K562 (cell line): ENCODE data around the gene FMNL2. TPM values are rescaled to one million over a fixed set of nuclear protein-coding genes. Genes with fewer than 3 reads are reported as not detected.

Experiments
- ATF1 ChIP-seq, 2 experiments: fragments of 450-650 bp in 1 of 2; IDR thresholded peaks; 2 replicates each; pipeline ENCODE4 v1.6.1; 2016; ENCODE audit warnings: missing compliant biosample characterization in 1 of 2, missing genetic modification characterization in 1 of 2
- ATF7 ChIP-seq: fragments of 450-650 bp; IDR thresholded peaks from 2 replicates; pipeline ENCODE4 v1.7.1; 2014; ENCODE audit warnings: mild to moderate bottlenecking, moderate library complexity
- BHLHE40 ChIP-seq: IDR thresholded peaks from 2 replicates; pipeline ENCODE4 v1.6.1; 2011; ENCODE audit warnings: low read length, improper control_type of control experiment
- CXXC5 ChIP-seq: fragments of 250-450 bp; sonication (Bioruptor Pico); IDR thresholded peaks from 2 replicates; pipeline ENCODE4 v1.8.0; 2022; ENCODE audit warnings: inconsistent platforms, mild to moderate bottlenecking, moderate library complexity
- GTF2A2 ChIP-seq: IDR thresholded peaks from 2 replicates; pipeline ENCODE4 v1.6.1; 2016; ENCODE audit warnings: mild to moderate bottlenecking, missing genetic modification characterization, missing compliant biosample characterization
- MAFK ChIP-seq: IDR thresholded peaks from 2 replicates; pipeline ENCODE4 v1.6.1; 2011; ENCODE audit warnings: low read length, improper control_type of control experiment
- NFE2 ChIP-seq: IDR thresholded peaks from 2 replicates; pipeline ENCODE4 v1.6.1; 2014; ENCODE audit warnings: antibody characterized with exemption, low read depth
- NFE2L1 ChIP-seq: fragments of 450-650 bp; IDR thresholded peaks from 2 replicates; pipeline ENCODE4 v1.6.1; 2016; ENCODE audit warnings: missing genetic modification characterization, low read depth, mild to moderate bottlenecking, missing compliant biosample characterization, moderate library complexity, borderline replicate concordance
- NFRKB ChIP-seq: fragments of 450-650 bp; IDR thresholded peaks from 2 replicates; pipeline ENCODE4 v1.6.1; 2016; ENCODE audit warnings: low read depth
- REST ChIP-seq, 2 experiments: fragments of 450-650 bp; formaldehyde crosslinking in 1 of 2; IDR thresholded peaks; 2 replicates each; pipeline versions ENCODE4 v1.4.0 to v1.6.1; 2014 to 2020; ENCODE audit warnings: mild to moderate bottlenecking in 2 of 2, borderline replicate concordance in 1 of 2, low read depth in 1 of 2
- TRIM24 ChIP-seq, 2 experiments: fragments of 450-650 bp; IDR thresholded peaks; 2 replicates each; pipeline ENCODE4 v1.6.1; 2016
- ZNF134 ChIP-seq: fragments of 250-450 bp; sonication (Bioruptor Pico); conservative IDR thresholded peaks from 2 replicates; pipeline ENCODE4 v1.4.0; 2020
- ZNF316 ChIP-seq: fragments of 450-650 bp; IDR thresholded peaks from 2 replicates; pipeline ENCODE4 v1.6.1; 2016
- ZNF449 ChIP-seq: fragments of 250-450 bp; sonication (Bioruptor Pico); IDR thresholded peaks from 2 replicates; pipeline ENCODE4 v1.8.0; 2022; ENCODE audit warnings: moderate library complexity, mild to moderate bottlenecking, inconsistent platforms
- ZNF561 ChIP-seq: fragments of 450-650 bp; formaldehyde crosslinking; conservative IDR thresholded peaks from 2 replicates; pipeline ENCODE4 v1.4.0; 2020; ENCODE audit warnings: mild to moderate bottlenecking, moderate library complexity
- polyA plus RNA-seq, 8 experiments: library from polyadenylated mRNA; depleted of rRNA in 4 of 8; stranded (reverse) in 5 of 8; unstranded in 3 of 8; fragments of >200 nt; fragmentation: Nextera tagmentation in 2 of 8; fragmentation: Illumina TruSeq in 1 of 8; extraction: Ambion mirVana in 2 of 8; extraction: Trizol in 1 of 8; gene quantifications; 2 replicates each; pipeline versions ENCODE4 v1.2.1 to v1.2.3, GENCODE V29; 2011 to 2014; ENCODE audit warnings: inconsistent platforms in 1 of 8, missing spikeins in 1 of 8
- total RNA-seq, 7 experiments: library from RNA; depleted of rRNA in 6 of 7; stranded (reverse); fragments of >200 nt in 6 of 7; fragmentation: Illumina TruSeq in 2 of 7; extraction: Trizol in 2 of 7; gene quantifications; 2 replicates each; pipeline versions ENCODE4 v1.2.1 to v1.2.3, GENCODE V29; 2011 to 2021; ENCODE audit warnings: low replicate concordance in 1 of 7
- TF ChIP-seq, protein P1 (sequence below): fragments of 450-650 bp; IDR thresholded peaks from 2 replicates; pipeline ENCODE4 v1.6.1; 2017; ENCODE audit warnings: mild to moderate bottlenecking, moderate library complexity
- TF ChIP-seq, protein P2 (sequence below): IDR thresholded peaks from 2 replicates; pipeline ENCODE4 v1.6.1; 2014; ENCODE audit warnings: antibody characterized with exemption

Gene FMNL2
- total and polyA plus RNA-seq, 9 of the 15 experiments (the other 6 are each of a cell fraction or from before 2014, with no cell fraction given): 0.15 to 0.49 (median 0.24) TPM; not detected in 1

GRCh38 chr2:152505495-152505906 lies 170.5 kb downstream of the FMNL2 start (continued):
- TF ChIP-seq ZNF449 (CRISPR knock-in tag) (0 out of 2 replicates have a peak, but pooled peaks have one; percentile 17), GTF2A2 (no peak), ZNF316 (peak; percentile 79), ATF1 (CRISPR knock-in tag; IDR thresholded peaks at IDR 0.05) (no peak), ATF1 (tag; IDR thresholded peaks at IDR 0.05) (peak; percentile 42; the same call in 1 of the 2 replicates), CXXC5 (peak; percentile 46; the same call in 1 of the 2 replicates), ZNF561 (no peak), MAFK (0 out of 2 replicates have a peak, but pooled peaks have one; percentile 44), REST (IDR thresholded peaks at IDR 0.05; ENCODE audit: borderline replicate concordance) (peak; percentile 44; the same call in 1 of the 2 replicates), REST (CRISPR knock-in tag; IDR thresholded peaks at IDR 0.05; ENCODE audit: low read depth) (no peak), ATF7 (0 out of 2 replicates have a peak, but pooled peaks have one; percentile 25), NFE2 (peak; percentile 86), TRIM24 (IDR thresholded peaks at IDR 0.05) (0 out of 4 replicates have a peak, but pooled peaks of 1 of the 2 experiments have one; percentile 24), NFRKB (no peak), NFE2L1 (tag) (peak; percentile 43; the same call in 1 of the 2 replicates), BHLHE40 (peak; percentile 43; the same call in 1 of the 2 replicates), ZNF134 (CRISPR knock-in tag) (no peak)
- TF ChIP-seq, protein P1, sequence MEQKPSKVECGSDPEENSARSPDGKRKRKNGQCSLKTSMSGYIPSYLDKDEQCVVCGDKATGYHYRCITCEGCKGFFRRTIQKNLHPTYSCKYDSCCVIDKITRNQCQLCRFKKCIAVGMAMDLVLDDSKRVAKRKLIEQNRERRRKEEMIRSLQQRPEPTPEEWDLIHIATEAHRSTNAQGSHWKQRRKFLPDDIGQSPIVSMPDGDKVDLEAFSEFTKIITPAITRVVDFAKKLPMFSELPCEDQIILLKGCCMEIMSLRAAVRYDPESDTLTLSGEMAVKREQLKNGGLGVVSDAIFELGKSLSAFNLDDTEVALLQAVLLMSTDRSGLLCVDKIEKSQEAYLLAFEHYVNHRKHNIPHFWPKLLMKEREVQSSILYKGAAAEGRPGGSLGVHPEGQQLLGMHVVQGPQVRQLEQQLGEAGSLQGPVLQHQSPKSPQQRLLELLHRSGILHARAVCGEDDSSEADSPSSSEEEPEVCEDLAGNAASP: no peak
- TF ChIP-seq, protein P2, sequence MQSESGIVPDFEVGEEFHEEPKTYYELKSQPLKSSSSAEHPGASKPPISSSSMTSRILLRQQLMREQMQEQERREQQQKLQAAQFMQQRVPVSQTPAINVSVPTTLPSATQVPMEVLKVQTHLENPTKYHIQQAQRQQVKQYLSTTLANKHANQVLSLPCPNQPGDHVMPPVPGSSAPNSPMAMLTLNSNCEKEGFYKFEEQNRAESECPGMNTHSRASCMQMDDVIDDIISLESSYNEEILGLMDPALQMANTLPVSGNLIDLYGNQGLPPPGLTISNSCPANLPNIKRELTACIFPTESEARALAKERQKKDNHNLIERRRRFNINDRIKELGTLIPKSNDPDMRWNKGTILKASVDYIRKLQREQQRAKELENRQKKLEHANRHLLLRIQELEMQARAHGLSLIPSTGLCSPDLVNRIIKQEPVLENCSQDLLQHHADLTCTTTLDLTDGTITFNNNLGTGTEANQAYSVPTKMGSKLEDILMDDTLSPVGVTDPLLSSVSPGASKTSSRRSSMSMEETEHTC: peak; percentile 59; the same call in 1 of the 2 replicates
